DMS 273 (cell line): ENCODE measurements around the gene PHIP.
"Not testable (repeated sequence)": the region's sequence is repeated elsewhere in the genome, so short reads cannot be mapped to it uniquely, and the experiment has no call there.

Experiments used
- DNase-seq: peaks from one replicate; lab custom pipeline; 2025; ENCODE audit not compliant: unreplicated experiment; lab: John Stamatoyannopoulos, UW

PHIP gene

GRCh38 chr6:79078075-79078969 lies at the start of gene PHIP:
Gene PHIP, minus strand, starts transcription at chr6:79078254. Its CDS starts 186 bp downstream, at chr6:79078068.
- peak; percentile 98 for DNase-seq

GRCh38 chr6:79127660-79128059 lies 49.6 kb upstream of the PHIP start:
- peak; percentile 14 for DNase-seq

GRCh38 chr6:79119217-79119616 lies 41.2 kb upstream of the PHIP start:
- no peak for DNase-seq

GRCh38 chr6:79117752-79118151 lies 39.7 kb upstream of the PHIP start:
- no peak for DNase-seq

- DNase-seq: no peak
Observed at GRCh38 chr6:79115553-79116182, 37.6 kb upstream of the PHIP start.

GRCh38 chr6:79111549-79111948 lies 33.5 kb upstream of the PHIP start:
- DNase-seq: no peak

- no peak for DNase-seq
Observed at GRCh38 chr6:79101164-79101563, 23.1 kb upstream of the PHIP start.

GRCh38 chr6:79100304-79100703 lies 22.2 kb upstream of the PHIP start:
- no peak for DNase-seq

- no peak for DNase-seq
Observed at GRCh38 chr6:79094938-79095337, 16.9 kb upstream of the PHIP start.

- DNase-seq: not testable (repeated sequence)
Observed at GRCh38 chr6:79091801-79092200, 13.7 kb upstream of the PHIP start.

GRCh38 chr6:79089552-79090404 lies 11.7 kb upstream of the PHIP start:
- DNase-seq: no peak

- no peak for DNase-seq
Observed at GRCh38 chr6:79084693-79085092, 6.6 kb upstream of the PHIP start.

GRCh38 chr6:79082304-79082703 lies 4.2 kb upstream of the PHIP start:
- DNase-seq: no peak

- DNase-seq: no peak
Observed at GRCh38 chr6:79081663-79082062, 3.6 kb upstream of the PHIP start.

GRCh38 chr6:79079561-79080041 lies 1.5 kb upstream of the PHIP start:
- DNase-seq: peak; percentile 9

- peak; percentile 80 for DNase-seq
Observed at GRCh38 chr6:79077715-79078074, 359 bp downstream of the PHIP start.

GRCh38 chr6:79076782-79077641 lies 1.0 kb downstream of the PHIP start:
- peak; percentile 96 for DNase-seq

- peak; percentile 15 for DNase-seq
Observed at GRCh38 chr6:79076160-79076559, 1.9 kb downstream of the PHIP start.

- DNase-seq: no peak
Observed at GRCh38 chr6:79073888-79074287, 4.2 kb downstream of the PHIP start.

- DNase-seq: no peak
Observed at GRCh38 chr6:79072640-79073181, 5.3 kb downstream of the PHIP start.
